Transverse colon (tissue), 4 donors: Measurements from ENCODE around the gene ARNT2.

Experiments used
- CTCF ChIP-seq, 5 experiments: fragments of 200-600 bp in 3 of 5; fragments of 450-650 bp in 2 of 5; sonication (generic) in 3 of 5; IDR thresholded peaks; 1 replicate in 2 of 5; 2 replicates in 3 of 5; pipeline ENCODE4 v1.5.1; 2016 to 2017; ENCODE audit warnings: antibody characterized with exemption in 5 of 5, inconsistent platforms in 3 of 5, mild to moderate bottlenecking in 2 of 5, moderate library complexity in 1 of 5
- EP300 ChIP-seq: sonication (generic); formaldehyde crosslinking; IDR thresholded peaks from one replicate; pipeline ENCODE4 v1.6.1; 2017; ENCODE audit warnings: antibody characterized with exemption, low read depth
- POLR2A ChIP-seq: fragments of 450-650 bp; IDR thresholded peaks from one replicate; pipeline ENCODE4 v1.6.1; 2016; ENCODE audit warnings: antibody characterized with exemption, mild to moderate bottlenecking, moderate library complexity
- POLR2AphosphoS5 ChIP-seq, 3 donors: sonication (generic); formaldehyde crosslinking; IDR thresholded peaks; one replicate each; pipeline ENCODE4 v1.6.1; 2016; ENCODE audit warnings: antibody characterized with exemption in 3 of 3

- no peak for TF ChIP-seq POLR2A
- TF ChIP-seq CTCF (IDR thresholded peaks at IDR 0.05) = no peak
- no peak for TF ChIP-seq EP300
- no peak for TF ChIP-seq POLR2AphosphoS5 (IDR thresholded peaks at IDR 0.05)
These were observed 70.3 kb downstream of the ARNT2 start for GRCh38 chr15:80474224-80475215.
